GM21423 (cell line): Measurements from ENCODE around the gene PRRG4.
"Not testable (repeated sequence)": the region's sequence is repeated elsewhere in the genome, so short reads cannot be mapped to it uniquely, and the experiment has no call there.

Source experiments
- ATAC-seq: cut with Tn5 transposase; IDR thresholded peaks from one replicate; pipeline ENCODE4 v1.9.1; 2021; ENCODE audit warnings: mild to moderate bottlenecking, moderate library complexity; ENCODE audit not compliant: unreplicated experiment

Gene PRRG4

GRCh38 chr11:32829680-32830412, at the start of gene PRRG4:
Gene PRRG4, plus strand, starts transcription at chr11:32829927. Its CDS starts 603 bp downstream, at chr11:32830530.
- peak; percentile 75 for ATAC-seq

- not testable (repeated sequence) for ATAC-seq
These were observed 48.9 kb upstream of the PRRG4 start for GRCh38 chr11:32780839-32781238.

- ATAC-seq: no peak
These were observed 48.0 kb upstream of the PRRG4 start for GRCh38 chr11:32781721-32782120.

- no peak for ATAC-seq
These were observed 44.5 kb upstream of the PRRG4 start for GRCh38 chr11:32785262-32785661.

GRCh38 chr11:32786811-32787210, 42.9 kb upstream of the PRRG4 start:
- no peak for ATAC-seq

GRCh38 chr11:32790916-32791315, 38.8 kb upstream of the PRRG4 start:
- ATAC-seq: no peak

- ATAC-seq: peak; percentile 15
These were observed 37.4 kb upstream of the PRRG4 start for GRCh38 chr11:32792111-32792947.

- ATAC-seq: peak; percentile 91
These were observed 36.7 kb upstream of the PRRG4 start for GRCh38 chr11:32792948-32793475.

GRCh38 chr11:32794439-32794838, 35.3 kb upstream of the PRRG4 start, which contains the start of gene CCDC73:
Gene CCDC73, minus strand, starts transcription at chr11:32794662. Its CDS starts 34,419 bp downstream, at chr11:32760243.
- no peak for ATAC-seq

- no peak for ATAC-seq
These were observed 33.3 kb upstream of the PRRG4 start for GRCh38 chr11:32796425-32796824.

GRCh38 chr11:32809313-32809712, 20.4 kb upstream of the PRRG4 start:
- peak; percentile 97 for ATAC-seq

- ATAC-seq: no peak
These were observed 12.4 kb upstream of the PRRG4 start for GRCh38 chr11:32817181-32817851.

- no peak for ATAC-seq
These were observed 11.9 kb upstream of the PRRG4 start for GRCh38 chr11:32817852-32818183.

GRCh38 chr11:32819187-32819586, 10.5 kb upstream of the PRRG4 start:
- no peak for ATAC-seq

GRCh38 chr11:32820497-32820896, 9.2 kb upstream of the PRRG4 start:
- ATAC-seq: no peak

GRCh38 chr11:32821517-32821916, 8.2 kb upstream of the PRRG4 start:
- no peak for ATAC-seq

GRCh38 chr11:32821917-32822560, 7.7 kb upstream of the PRRG4 start:
- ATAC-seq: no peak

- not testable (repeated sequence) for ATAC-seq
These were observed 6.1 kb upstream of the PRRG4 start for GRCh38 chr11:32823617-32824016.

- no peak for ATAC-seq
These were observed 3.6 kb upstream of the PRRG4 start for GRCh38 chr11:32826113-32826512.

GRCh38 chr11:32827276-32827675, 2.5 kb upstream of the PRRG4 start:
- ATAC-seq: no peak
